ENCODE measurements around the gene NTRK1. TPM values are rescaled to one million over a fixed set of nuclear protein-coding genes. Genes with fewer than 3 reads are reported as not detected.

NTRK1 gene
- total RNA-seq, 1 experiment from 2014 or later, result 0.24 TPM

DNA sequence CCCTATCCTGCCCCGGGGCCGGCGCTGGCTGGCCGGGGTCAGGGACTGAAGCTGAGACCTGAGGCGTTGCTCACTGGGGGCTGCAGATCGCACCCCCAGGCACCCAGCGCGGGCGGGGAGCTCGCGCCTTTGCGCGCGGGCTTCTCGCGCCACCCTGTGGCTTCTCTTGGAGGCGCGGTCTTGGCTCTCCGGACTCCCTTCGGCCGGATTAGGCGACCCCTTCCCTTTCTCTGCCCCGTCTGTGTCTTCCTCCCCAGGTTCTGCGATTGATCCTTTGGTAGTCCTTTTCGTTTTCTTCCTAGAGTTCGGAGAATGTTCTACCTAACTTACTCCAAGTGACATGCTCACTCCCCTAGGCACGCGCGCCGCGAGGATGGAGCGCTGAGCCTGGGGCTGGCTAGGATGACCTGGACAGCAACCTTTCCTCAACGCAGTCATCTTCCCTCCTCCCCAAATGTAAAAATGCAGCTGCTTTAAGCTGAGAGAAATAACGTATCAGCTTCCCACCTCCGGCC is 495 bp upstream of the NTRK1 start:
- H3K23ac ChIP-seq (ENCODE audit: insufficient read length, low read depth, low read length), result no peak overlapping the region
- Mint-ChIP-seq H3K4me3 (peak overlapping the region; percentile 64 to 90), H3K9me3 (no peaks in the 10 kb centered on the region; a peak in 1 of 5 replicates), H3K36me3 (ENCODE audit: insufficient read depth in 1 of 3, low read depth in 3 of 3) (no peaks in the 10 kb centered on the region), H3K27ac (peak overlapping the region in 1 of 3 experiments; percentile 21; a peak in 1 of 7 replicates), H3K4me1 (peaks cover 6 to 33% of the 10 kb centered on the region in 2 experiments), H3K27me3 (ENCODE audit: low read depth) (peaks cover 97% of the 10 kb centered on the region)
- H2BK20ac ChIP-seq (ENCODE audit: low read depth, low read length, poor library complexity, severe bottlenecking), result no peak overlapping the region
- H2BK120ac ChIP-seq (ENCODE audit: low read depth, low read length, poor library complexity, severe bottlenecking), result no peak overlapping the region
- H3K9me3 ChIP-seq (ENCODE audit: control insufficient read depth, low read depth, low read length), result no peaks in the 10 kb centered on the region
- H2BK12ac ChIP-seq (ENCODE audit: insufficient read length, low read depth, low read length), result no peak overlapping the region
- no CpG with 5 or more reads among the region's 35 CpGs for WGBS (ENCODE audit: extremely low coverage, insufficient read length, low lambda C conversion rate)
- H2BK5ac ChIP-seq (ENCODE audit: insufficient read length, low read length), result no peak overlapping the region
- H3K56ac ChIP-seq (ENCODE audit: insufficient read length, low read depth, low read length), result no peak overlapping the region
- H3K9ac ChIP-seq (ENCODE audit: extremely low read depth, insufficient read length, low read length), result no peak overlapping the region
- TF ChIP-seq, protein P1, sequence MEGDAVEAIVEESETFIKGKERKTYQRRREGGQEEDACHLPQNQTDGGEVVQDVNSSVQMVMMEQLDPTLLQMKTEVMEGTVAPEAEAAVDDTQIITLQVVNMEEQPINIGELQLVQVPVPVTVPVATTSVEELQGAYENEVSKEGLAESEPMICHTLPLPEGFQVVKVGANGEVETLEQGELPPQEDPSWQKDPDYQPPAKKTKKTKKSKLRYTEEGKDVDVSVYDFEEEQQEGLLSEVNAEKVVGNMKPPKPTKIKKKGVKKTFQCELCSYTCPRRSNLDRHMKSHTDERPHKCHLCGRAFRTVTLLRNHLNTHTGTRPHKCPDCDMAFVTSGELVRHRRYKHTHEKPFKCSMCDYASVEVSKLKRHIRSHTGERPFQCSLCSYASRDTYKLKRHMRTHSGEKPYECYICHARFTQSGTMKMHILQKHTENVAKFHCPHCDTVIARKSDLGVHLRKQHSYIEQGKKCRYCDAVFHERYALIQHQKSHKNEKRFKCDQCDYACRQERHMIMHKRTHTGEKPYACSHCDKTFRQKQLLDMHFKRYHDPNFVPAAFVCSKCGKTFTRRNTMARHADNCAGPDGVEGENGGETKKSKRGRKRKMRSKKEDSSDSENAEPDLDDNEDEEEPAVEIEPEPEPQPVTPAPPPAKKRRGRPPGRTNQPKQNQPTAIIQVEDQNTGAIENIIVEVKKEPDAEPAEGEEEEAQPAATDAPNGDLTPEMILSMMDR (conservative IDR thresholded peaks at IDR 0.05), result peak; percentile 89
- no peaks in the 10 kb centered on the region for H3K79me2 ChIP-seq (ENCODE audit: insufficient read depth, low read length)
- peak overlapping the region; percentile 94 for H3K4me2 ChIP-seq (ENCODE audit: insufficient read depth, insufficient read length, low read length)
- H3K27me3 ChIP-seq (ENCODE audit: insufficient read depth, low read length), result peaks cover 77% of the 10 kb centered on the region
- H4K5ac ChIP-seq (ENCODE audit: insufficient read length, low read depth, low read length), result no peak overlapping the region
- H3K18ac ChIP-seq (ENCODE audit: insufficient read length, low read depth, low read length), result no peak overlapping the region
- no peak overlapping the region for H3K4ac ChIP-seq (ENCODE audit: low read depth, low read length)
- no peak overlapping the region for H2BK15ac ChIP-seq (ENCODE audit: low read depth, low read length)
- DNase-seq, result peak; percentile 71
- H3K23me2 ChIP-seq (ENCODE audit: insufficient read length, low read depth, low read length, poor library complexity, severe bottlenecking), result peaks cover 13% of the 10 kb centered on the region
- no peak overlapping the region for H4K91ac ChIP-seq (ENCODE audit: insufficient read length, low read depth, low read length)
- H3K79me1 ChIP-seq (ENCODE audit: insufficient read depth, low read depth, low read length, poor library complexity, severe bottlenecking), result no peaks in the 10 kb centered on the region
- H2AFZ ChIP-seq (ENCODE audit: low read length), result no peak overlapping the region
- H3K4me1 ChIP-seq (ENCODE audit: insufficient read depth, low read length), result no peaks in the 10 kb centered on the region
- H4K20me1 ChIP-seq (ENCODE audit: control insufficient read depth, insufficient read depth, insufficient read length), result no peaks in the 10 kb centered on the region
- H4K8ac ChIP-seq (replicated peaks; ENCODE audit: insufficient read length, low read depth, low read length), result no peak overlapping the region
- H3K14ac ChIP-seq (ENCODE audit: insufficient read depth, low read length), result no peak overlapping the region; the same call in 1 of the 2 replicates
- no peak overlapping the region for H3K27ac ChIP-seq (ENCODE audit: insufficient read length, low read depth, low read length)
- H3T11ph ChIP-seq (ENCODE audit: low read length), result no peak overlapping the region
- H2AK5ac ChIP-seq (ENCODE audit: insufficient read length, low read length), result no peak overlapping the region

All from H9 (cell line).